ENCODE measurements around the gene ART1. TPM values are rescaled to one million over a fixed set of nuclear protein-coding genes. Genes with fewer than 3 reads are reported as not detected.

The ART1 gene
- total and polyA plus RNA-seq, 2 of the 4 experiments (the other 2 are of a cell fraction), result not detected

DNA sequence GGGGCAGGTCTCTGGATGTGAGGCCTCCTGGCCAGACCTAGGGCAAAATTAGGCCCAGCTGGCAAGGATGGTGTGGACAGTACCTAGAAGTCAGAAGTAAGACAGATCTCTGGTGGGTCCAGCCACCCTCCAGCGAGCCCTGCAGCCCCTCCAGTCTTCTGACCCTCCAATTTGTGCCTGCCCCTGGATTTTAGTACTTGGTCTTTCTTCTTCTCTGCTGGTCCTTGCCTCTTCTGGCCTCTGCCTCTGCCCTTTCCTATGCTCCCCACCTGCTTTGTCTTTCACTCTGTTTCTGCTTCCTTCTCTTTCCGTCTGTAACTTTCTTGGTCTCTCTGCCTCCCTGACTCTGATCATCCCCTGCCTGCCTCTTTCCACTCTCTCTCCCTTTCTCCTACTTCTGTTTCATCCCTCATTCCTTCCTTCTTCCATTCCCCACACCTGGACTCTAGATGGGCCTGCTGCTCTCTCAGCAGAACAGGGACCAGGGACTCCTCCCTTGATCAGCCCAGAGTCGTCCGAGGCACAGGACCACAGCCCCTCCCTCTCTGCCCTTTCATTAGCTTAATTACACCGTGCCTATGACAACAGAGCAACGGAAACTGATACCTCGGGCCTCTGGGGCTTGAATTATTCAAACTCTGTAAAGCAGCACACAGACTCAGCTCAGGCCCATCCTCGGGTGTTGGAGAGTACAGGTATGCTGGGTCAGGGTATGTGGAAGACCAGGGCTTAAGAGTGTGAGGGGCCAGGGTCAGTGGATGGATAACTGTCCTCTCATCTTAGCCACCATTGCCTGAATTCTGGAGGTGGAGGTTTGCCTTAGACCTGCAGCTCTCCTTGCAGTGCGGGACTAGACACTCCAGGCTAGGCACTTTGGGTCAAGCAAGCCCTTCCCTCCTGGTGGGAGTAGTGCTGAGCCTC is 26.7 kb downstream of the ART1 start, which contains the start of gene CHRNA10:
Gene CHRNA10, minus strand, starts transcription at position 51 of the 921 bp plus-strand sequence. CDS start 72 bp downstream, outside the sequence.
- H3K79me1 ChIP-seq (ENCODE audit: low read depth in 1 of 2, low read length in 2 of 2), result peaks cover 13 to 17% of the 10 kb centered on the region in 2 experiments
- H2AK5ac ChIP-seq (ENCODE audit: low read depth, low read length), result no peak within 1 kb of the TSS
- no peaks in the 10 kb centered on the region for H3K9me3 ChIP-seq (ENCODE audit: control insufficient read depth, insufficient read depth, low read length)
- no peak within 1 kb of the TSS for H2BK5ac ChIP-seq (ENCODE audit: low read depth, low read length, poor library complexity, severe bottlenecking)
- no peak within 1 kb of the TSS for H2BK120ac ChIP-seq (ENCODE audit: low read depth, low read length)
- DNase-seq (no peak), ATAC-seq (ENCODE audit: low read depth) (no peak)
- H4K8ac ChIP-seq (ENCODE audit: low read depth in 2 of 2, low read length in 2 of 2), result no peak within 1 kb of the TSS
- CTCF ChIA-PET, result no interaction called here
- no peak within 1 kb of the TSS; the same call in 1 of the 2 replicates for H3K56ac ChIP-seq (ENCODE audit: extremely low read depth, insufficient read depth, low read length)
- H4K91ac ChIP-seq (ENCODE audit: insufficient read depth, low read depth, low read length), result no peak within 1 kb of the TSS
- no peak within 1 kb of the TSS for H2AFZ ChIP-seq (replicated peaks; ENCODE audit: low read length, poor library complexity)
- no peaks in the 10 kb centered on the region for H3K27me3 ChIP-seq (ENCODE audit: control insufficient read depth, insufficient read depth, low read length)
- H2AK9ac ChIP-seq (replicated peaks; ENCODE audit: low read depth, low read length, poor library complexity), result no peak within 1 kb of the TSS
- WGBS, 2 experiments (ENCODE audit: extremely low coverage in 2 of 2, insufficient read length in 1 of 2), result 63% methylated on average over 2 of the region's 9 CpGs; no CpG with 5 or more reads in 1 of the 2 experiments
- H3K4ac ChIP-seq (ENCODE audit: low read depth, low read length), result no peak within 1 kb of the TSS
- no peaks in the 10 kb centered on the region; the same call in 1 of the 2 replicates for H4K20me1 ChIP-seq (ENCODE audit: insufficient read depth, low read length)
- peaks cover 3% of the 10 kb centered on the region; the same call in 1 of the 2 replicates for H3K4me1 ChIP-seq (ENCODE audit: control insufficient read depth, insufficient read depth, low read length)
- no peak within 1 kb of the TSS for H3K14ac ChIP-seq (replicated peaks; ENCODE audit: low read depth, low read length)
- H3K27ac ChIP-seq (ENCODE audit: insufficient read depth, low read length), result no peak within 1 kb of the TSS
- no peak within 1 kb of the TSS for H3K4me2 ChIP-seq (ENCODE audit: low read depth, low read length)
- H3K23ac ChIP-seq (ENCODE audit: low read depth, low read length), result no peak within 1 kb of the TSS
- H3K4me3 ChIP-seq (ENCODE audit: insufficient read depth, low read depth, low read length), result no peak within 1 kb of the TSS
- BruUV-seq (replicated peaks), result no TSS peak
- in situ Hi-C loops (cut with MboI; ENCODE audit: low sequenced_read_pairs) (no loop called here), intact Hi-C loops (cut with micrococcal nuclease) (no loop called here), dilution Hi-C loops (cut with HindIII; ENCODE audit: low sequenced_read_pairs, unreplicated experiment) (no loop called here)
- no peak within 1 kb of the TSS for H2BK15ac ChIP-seq (ENCODE audit: low read depth, low read length)
- H4K5ac ChIP-seq (ENCODE audit: low read depth, low read length), result no peak within 1 kb of the TSS
- no peak within 1 kb of the TSS for H3K18ac ChIP-seq (ENCODE audit: low read depth, low read length)
- H3K9me1 ChIP-seq (ENCODE audit: insufficient read depth, low read length), result peaks cover 10% of the 10 kb centered on the region; the same call in 1 of the 2 replicates
- H3K36me3 ChIP-seq (ENCODE audit: control insufficient read depth, insufficient read depth, low read length), result peaks cover 55% of the 10 kb centered on the region
- no peak within 1 kb of the TSS for H3K9ac ChIP-seq (ENCODE audit: low read depth, low read length)
- POLR2A ChIA-PET (ENCODE audit: unreplicated experiment), result no interaction called here
- no peak within 1 kb of the TSS for H2BK20ac ChIP-seq (ENCODE audit: low read depth, low read length)
- TF ChIP-seq MAFK (IDR thresholded peaks at IDR 0.05; ENCODE audit: low read depth, low read length), result no peak
- no peak for TF ChIP-seq CHD1 (IDR thresholded peaks at IDR 0.05; ENCODE audit: low read depth, low read length)
- TF ChIP-seq NFE2L2 (IDR thresholded peaks at IDR 0.05; ENCODE audit: low read depth, low read length), result no peak
- no peak for TF ChIP-seq FOS (IDR thresholded peaks at IDR 0.05; ENCODE audit: low read depth, low read length)
- TF ChIP-seq RAD21 (IDR thresholded peaks at IDR 0.05; ENCODE audit: low read length), result no peak
- TF ChIP-seq, protein P1, sequence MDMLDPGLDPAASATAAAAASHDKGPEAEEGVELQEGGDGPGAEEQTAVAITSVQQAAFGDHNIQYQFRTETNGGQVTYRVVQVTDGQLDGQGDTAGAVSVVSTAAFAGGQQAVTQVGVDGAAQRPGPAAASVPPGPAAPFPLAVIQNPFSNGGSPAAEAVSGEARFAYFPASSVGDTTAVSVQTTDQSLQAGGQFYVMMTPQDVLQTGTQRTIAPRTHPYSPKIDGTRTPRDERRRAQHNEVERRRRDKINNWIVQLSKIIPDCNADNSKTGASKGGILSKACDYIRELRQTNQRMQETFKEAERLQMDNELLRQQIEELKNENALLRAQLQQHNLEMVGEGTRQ (IDR thresholded peaks at IDR 0.05; ENCODE audit: low read depth, low read length), result no peak
- TF ChIP-seq POLR2A (IDR thresholded peaks at IDR 0.05; ENCODE audit: low read depth, low read length), result no peak
- no peak for TF ChIP-seq BHLHE40 (IDR thresholded peaks at IDR 0.05; ENCODE audit: low read depth, low read length)
- TF ChIP-seq CEBPB (IDR thresholded peaks at IDR 0.05; ENCODE audit: low read depth, low read length), result no peak
- TF ChIP-seq RCOR1 (IDR thresholded peaks at IDR 0.05; ENCODE audit: insufficient replicate concordance, low read length), result no peak
- TF ChIP-seq, protein P2, sequence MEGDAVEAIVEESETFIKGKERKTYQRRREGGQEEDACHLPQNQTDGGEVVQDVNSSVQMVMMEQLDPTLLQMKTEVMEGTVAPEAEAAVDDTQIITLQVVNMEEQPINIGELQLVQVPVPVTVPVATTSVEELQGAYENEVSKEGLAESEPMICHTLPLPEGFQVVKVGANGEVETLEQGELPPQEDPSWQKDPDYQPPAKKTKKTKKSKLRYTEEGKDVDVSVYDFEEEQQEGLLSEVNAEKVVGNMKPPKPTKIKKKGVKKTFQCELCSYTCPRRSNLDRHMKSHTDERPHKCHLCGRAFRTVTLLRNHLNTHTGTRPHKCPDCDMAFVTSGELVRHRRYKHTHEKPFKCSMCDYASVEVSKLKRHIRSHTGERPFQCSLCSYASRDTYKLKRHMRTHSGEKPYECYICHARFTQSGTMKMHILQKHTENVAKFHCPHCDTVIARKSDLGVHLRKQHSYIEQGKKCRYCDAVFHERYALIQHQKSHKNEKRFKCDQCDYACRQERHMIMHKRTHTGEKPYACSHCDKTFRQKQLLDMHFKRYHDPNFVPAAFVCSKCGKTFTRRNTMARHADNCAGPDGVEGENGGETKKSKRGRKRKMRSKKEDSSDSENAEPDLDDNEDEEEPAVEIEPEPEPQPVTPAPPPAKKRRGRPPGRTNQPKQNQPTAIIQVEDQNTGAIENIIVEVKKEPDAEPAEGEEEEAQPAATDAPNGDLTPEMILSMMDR (conservative IDR thresholded peaks at IDR 0.05; ENCODE audit: low read depth, low read length), result no peak
- TF ChIP-seq SMC3 (IDR thresholded peaks at IDR 0.05; ENCODE audit: low read depth, low read length), result no peak
- TF ChIP-seq, protein P3, sequence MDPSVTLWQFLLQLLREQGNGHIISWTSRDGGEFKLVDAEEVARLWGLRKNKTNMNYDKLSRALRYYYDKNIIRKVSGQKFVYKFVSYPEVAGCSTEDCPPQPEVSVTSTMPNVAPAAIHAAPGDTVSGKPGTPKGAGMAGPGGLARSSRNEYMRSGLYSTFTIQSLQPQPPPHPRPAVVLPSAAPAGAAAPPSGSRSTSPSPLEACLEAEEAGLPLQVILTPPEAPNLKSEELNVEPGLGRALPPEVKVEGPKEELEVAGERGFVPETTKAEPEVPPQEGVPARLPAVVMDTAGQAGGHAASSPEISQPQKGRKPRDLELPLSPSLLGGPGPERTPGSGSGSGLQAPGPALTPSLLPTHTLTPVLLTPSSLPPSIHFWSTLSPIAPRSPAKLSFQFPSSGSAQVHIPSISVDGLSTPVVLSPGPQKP (IDR thresholded peaks at IDR 0.05; ENCODE audit: borderline replicate concordance, low read depth, low read length), result no peak
- TF ChIP-seq MAZ (IDR thresholded peaks at IDR 0.05; ENCODE audit: borderline replicate concordance, low read depth, low read length), result no peak
- no peak for TF ChIP-seq MXI1 (IDR thresholded peaks at IDR 0.05; ENCODE audit: borderline replicate concordance, low read depth, low read length)

Measured in IMR-90 (cell line).